ENCODE measurements around the gene NRF1.
"Not testable (repeated sequence)": the region's sequence is repeated elsewhere in the genome, so short reads cannot be mapped to it uniquely, and the experiment has no call there.

The NRF1 gene

GRCh38 chr7:129575699-129576098 lies 35.8 kb upstream of the NRF1 start:
- no peak for DNase-seq (ENCODE audit: low read depth, low spot score)
- Histone ChIP-seq H3K4me3 (no peak overlapping the region), H3K36me3 (ENCODE audit: insufficient read depth, low read length) (no peaks in the 10 kb centered on the region), H3K27ac (no peak overlapping the region), H3K9ac (ENCODE audit: insufficient read length) (no peak overlapping the region), H3K9me3 (ENCODE audit: low read depth, low read length) (no peaks in the 10 kb centered on the region)
- no peak for TF ChIP-seq EZH2 (IDR thresholded peaks at IDR 0.05)
- TF ChIP-seq FOXP2 (optimal IDR thresholded peaks at IDR 0.05; ENCODE audit: control extremely low read depth, extremely low read length, insufficient read depth), result no peak
- TF ChIP-seq POLR2AphosphoS5 (IDR thresholded peaks at IDR 0.05; ENCODE audit: borderline replicate concordance, low read depth, low read length), result no peak

GRCh38 chr7:129576138-129576537 lies 35.4 kb upstream of the NRF1 start:
- no peak overlapping the region for H3K9ac ChIP-seq (ENCODE audit: insufficient read length)
- no peak overlapping the region for H3K4me3 ChIP-seq
- no peak overlapping the region for H3K27ac ChIP-seq
- no peaks in the 10 kb centered on the region for H3K36me3 ChIP-seq (ENCODE audit: insufficient read depth, low read length)
- no peak for DNase-seq (ENCODE audit: low read depth, low spot score)
- no peaks in the 10 kb centered on the region for H3K9me3 ChIP-seq (ENCODE audit: low read depth, low read length)
- TF ChIP-seq FOXP2 (optimal IDR thresholded peaks at IDR 0.05; ENCODE audit: control extremely low read depth, extremely low read length, insufficient read depth) (no peak), EZH2 (IDR thresholded peaks at IDR 0.05) (no peak), POLR2AphosphoS5 (IDR thresholded peaks at IDR 0.05; ENCODE audit: borderline replicate concordance, low read depth, low read length) (no peak)

GRCh38 chr7:129578829-129579228 lies 32.7 kb upstream of the NRF1 start:
- H3K9ac ChIP-seq (ENCODE audit: insufficient read length), result no peak overlapping the region
- no peaks in the 10 kb centered on the region for H3K9me3 ChIP-seq (ENCODE audit: low read depth, low read length)
- H3K36me3 ChIP-seq (ENCODE audit: insufficient read depth, low read length), result no peaks in the 10 kb centered on the region
- TF ChIP-seq EZH2 (IDR thresholded peaks at IDR 0.05) (no peak), FOXP2 (optimal IDR thresholded peaks at IDR 0.05; ENCODE audit: control extremely low read depth, extremely low read length, insufficient read depth) (no peak), POLR2AphosphoS5 (IDR thresholded peaks at IDR 0.05; ENCODE audit: borderline replicate concordance, low read depth, low read length) (no peak)
- DNase-seq (ENCODE audit: low read depth, low spot score), result no peak
- no peak overlapping the region for H3K27ac ChIP-seq
- no peak overlapping the region for H3K4me3 ChIP-seq

- H3K9ac ChIP-seq (ENCODE audit: insufficient read length); H3K36me3 ChIP-seq (ENCODE audit: insufficient read depth, low read length); H3K9me3 ChIP-seq (ENCODE audit: low read depth, low read length); H3K27ac ChIP-seq; H3K4me3 ChIP-seq; DNase-seq (ENCODE audit: low read depth, low spot score): not testable (repeated sequence)
Observed at GRCh38 chr7:129586179-129586578, 25.3 kb upstream of the NRF1 start.

GRCh38 chr7:129588268-129588667 lies 23.3 kb upstream of the NRF1 start:
- DNase-seq (ENCODE audit: low read depth, low spot score), result no peak
- Histone ChIP-seq H3K27ac (no peak overlapping the region), H3K36me3 (ENCODE audit: insufficient read depth, low read length) (no peaks in the 10 kb centered on the region), H3K9me3 (ENCODE audit: low read depth, low read length) (no peaks in the 10 kb centered on the region), H3K4me3 (no peak overlapping the region), H3K9ac (ENCODE audit: insufficient read length) (no peak overlapping the region)
- TF ChIP-seq FOXP2 (optimal IDR thresholded peaks at IDR 0.05; ENCODE audit: control extremely low read depth, extremely low read length, insufficient read depth), result no peak
- TF ChIP-seq EZH2 (IDR thresholded peaks at IDR 0.05), result no peak

GRCh38 chr7:129591868-129592267 lies 19.7 kb upstream of the NRF1 start:
- Histone ChIP-seq H3K9me3 (ENCODE audit: low read depth, low read length) (no peaks in the 10 kb centered on the region), H3K36me3 (ENCODE audit: insufficient read depth, low read length) (no peaks in the 10 kb centered on the region), H3K4me3 (no peak overlapping the region), H3K9ac (ENCODE audit: insufficient read length) (no peak overlapping the region), H3K27ac (no peak overlapping the region)
- no peak for DNase-seq (ENCODE audit: low read depth, low spot score)
- TF ChIP-seq POLR2AphosphoS5 (IDR thresholded peaks at IDR 0.05; ENCODE audit: borderline replicate concordance, low read depth, low read length) (no peak), FOXP2 (optimal IDR thresholded peaks at IDR 0.05; ENCODE audit: control extremely low read depth, extremely low read length, insufficient read depth) (no peak), EZH2 (IDR thresholded peaks at IDR 0.05) (no peak)

GRCh38 chr7:129596386-129596785 lies 15.1 kb upstream of the NRF1 start:
- not testable (repeated sequence) for DNase-seq (ENCODE audit: low read depth, low spot score); H3K36me3 ChIP-seq (ENCODE audit: insufficient read depth, low read length); H3K27ac ChIP-seq; H3K4me3 ChIP-seq; H3K9me3 ChIP-seq (ENCODE audit: low read depth, low read length); H3K9ac ChIP-seq (ENCODE audit: insufficient read length)

- DNase-seq (ENCODE audit: low read depth, low spot score), result no peak
- no peak overlapping the region for H3K4me3 ChIP-seq
- no peaks in the 10 kb centered on the region for H3K36me3 ChIP-seq (ENCODE audit: insufficient read depth, low read length)
- no peaks in the 10 kb centered on the region for H3K9me3 ChIP-seq (ENCODE audit: low read depth, low read length)
- no peak overlapping the region for H3K27ac ChIP-seq
- H3K9ac ChIP-seq (ENCODE audit: insufficient read length), result no peak overlapping the region
- no peak for TF ChIP-seq POLR2AphosphoS5 (IDR thresholded peaks at IDR 0.05; ENCODE audit: borderline replicate concordance, low read depth, low read length)
- TF ChIP-seq EZH2 (IDR thresholded peaks at IDR 0.05), result no peak
- no peak for TF ChIP-seq FOXP2 (optimal IDR thresholded peaks at IDR 0.05; ENCODE audit: control extremely low read depth, extremely low read length, insufficient read depth)
Observed at GRCh38 chr7:129597672-129598071, 13.8 kb upstream of the NRF1 start.

GRCh38 chr7:129599174-129599573 lies 12.3 kb upstream of the NRF1 start:
- TF ChIP-seq EZH2 (IDR thresholded peaks at IDR 0.05), result no peak
- no peak for TF ChIP-seq FOXP2 (optimal IDR thresholded peaks at IDR 0.05; ENCODE audit: control extremely low read depth, extremely low read length, insufficient read depth)
- no peak for TF ChIP-seq POLR2AphosphoS5 (IDR thresholded peaks at IDR 0.05; ENCODE audit: borderline replicate concordance, low read depth, low read length)
- no peak overlapping the region for H3K9ac ChIP-seq (ENCODE audit: insufficient read length)
- H3K27ac ChIP-seq, result no peak overlapping the region
- no peaks in the 10 kb centered on the region for H3K9me3 ChIP-seq (ENCODE audit: low read depth, low read length)
- H3K4me3 ChIP-seq, result no peak overlapping the region
- no peaks in the 10 kb centered on the region for H3K36me3 ChIP-seq (ENCODE audit: insufficient read depth, low read length)
- DNase-seq (ENCODE audit: low read depth, low spot score), result no peak

- H3K9me3 ChIP-seq (ENCODE audit: low read depth, low read length), result not testable (repeated sequence)
Observed at GRCh38 chr7:129603594-129603993, 7.9 kb upstream of the NRF1 start.

GRCh38 chr7:129604021-129604420 lies 7.5 kb upstream of the NRF1 start:
- H3K36me3 ChIP-seq (ENCODE audit: insufficient read depth, low read length); H3K4me3 ChIP-seq; H3K9me3 ChIP-seq (ENCODE audit: low read depth, low read length); H3K9ac ChIP-seq (ENCODE audit: insufficient read length); H3K27ac ChIP-seq; DNase-seq (ENCODE audit: low read depth, low spot score): not testable (repeated sequence)

More at GRCh38 chr7:129603594-129603993, 7.9 kb upstream of the NRF1 start:
- H3K27ac ChIP-seq; H3K9ac ChIP-seq (ENCODE audit: insufficient read length); DNase-seq (ENCODE audit: low read depth, low spot score); H3K4me3 ChIP-seq; H3K36me3 ChIP-seq (ENCODE audit: insufficient read depth, low read length): not testable (repeated sequence)

Measured in SK-N-MC (cell line).